Gastroesophageal sphincter (tissue), 4 donors: ENCODE results near the gene DLK2. TPM values are rescaled to one million over a fixed set of nuclear protein-coding genes. Genes with fewer than 3 reads are reported as not detected.

ENCODE experiments used
- ATAC-seq: fragments of 150-250 bp; one replicate; pipeline ENCODE4 v1.9.1; 2016; ENCODE audit warnings: mild to moderate bottlenecking, moderate library complexity
- H3K27ac ChIP-seq, 4 donors: fragments of 200-600 bp; sonication (generic) in 3 of 4; 1 replicate in 3 of 4; 2 replicates in 1 of 4; pipeline ENCODE4 v1.5.1; 2016 to 2019
- H3K27me3 ChIP-seq: fragments of 200-600 bp; sonication (generic); one replicate; pipeline ENCODE4 v1.5.1; 2019
- H3K36me3 ChIP-seq, 2 donors: fragments of 200-600 bp; sonication (generic); one replicate each; pipeline ENCODE4 v1.5.1; 2019; ENCODE audit warnings: control low read depth in 1 of 2
- H3K4me1 ChIP-seq, 3 donors: fragments of 200-600 bp; sonication (generic); 1 replicate in 2 of 3; 2 replicates in 1 of 3; pipeline ENCODE4 v1.5.1; 2016 to 2019; ENCODE audit warnings: control low read depth in 2 of 3
- H3K4me3 ChIP-seq, 2 donors: fragments of 200-600 bp; sonication (generic); one replicate each; pipeline ENCODE4 v1.5.1; 2019; ENCODE audit warnings: mild to moderate bottlenecking in 1 of 2, moderate library complexity in 1 of 2
- H3K9me3 ChIP-seq, 3 donors: fragments of 200-600 bp; sonication (generic); one replicate each; pipeline ENCODE4 v1.5.1; 2017 to 2019; ENCODE audit warnings: control low read depth in 2 of 3
- CTCF ChIP-seq, 4 experiments: fragments of 200-600 bp in 2 of 4; fragments of 450-650 bp in 2 of 4; sonication (generic) in 1 of 4; IDR thresholded peaks; one replicate each; pipeline ENCODE4 v1.5.1; 2017 to 2019; ENCODE audit warnings: antibody characterized with exemption in 4 of 4, mild to moderate bottlenecking in 2 of 4, moderate library complexity in 2 of 4
- EP300 ChIP-seq: sonication (generic); formaldehyde crosslinking; IDR thresholded peaks from one replicate; pipeline ENCODE4 v1.6.1; 2017; ENCODE audit warnings: antibody characterized with exemption, mild to moderate bottlenecking
- POLR2A ChIP-seq, 2 donors: fragments of 450-650 bp; IDR thresholded peaks; one replicate each; pipeline ENCODE4 v1.6.1; 2017; ENCODE audit warnings: antibody characterized with exemption in 2 of 2, mild to moderate bottlenecking in 2 of 2, moderate library complexity in 1 of 2
- POLR2AphosphoS5 ChIP-seq: sonication (generic); formaldehyde crosslinking; IDR thresholded peaks from one replicate; pipeline ENCODE4 v1.6.1; 2017; ENCODE audit warnings: antibody characterized with exemption
- WGBS, 2 donors: methylation state at CpG; one replicate each; pipeline ENCODE4 v1.1.5; 2018; ENCODE audit warnings: low coverage in 1 of 2; 5-methylcytosine and 5-hydroxymethylcytosine counted together
- total RNA-seq, 4 donors: library from RNA; depleted of rRNA; stranded (reverse); fragments of >200 nt; gene quantifications; one replicate each; pipeline ENCODE4 v1.1.0, GENCODE V29; 2016

Gene DLK2
- total RNA-seq, 4 donors from 2014 or later, result 0.54 TPM; not detected in 3

GRCh38 chr6:43476746-43477145, 21.4 kb upstream of the DLK2 start:
- Histone ChIP-seq H3K4me1 (peaks cover 0 to 41% (median 11%) of the 10 kb centered on the region in 3 donors), H3K9me3 (no peaks in the 10 kb centered on the region), H3K27ac (peak overlapping the region; percentile 10 to 86 (median 83)), H3K27me3 (peaks cover 4% of the 10 kb centered on the region), H3K4me3 (peak overlapping the region; percentile 77), H3K36me3 (no peaks in the 10 kb centered on the region)
- 0 to 9% methylated on average over 1 to 2 of the region's 2 CpGs for WGBS, 2 donors
- no peak for ATAC-seq
- no peak for TF ChIP-seq POLR2AphosphoS5
- no peak for TF ChIP-seq EP300
- TF ChIP-seq CTCF (IDR thresholded peaks at IDR 0.05), result no peak
- TF ChIP-seq POLR2A (IDR thresholded peaks at IDR 0.05), result no peak

- Histone ChIP-seq H3K4me3 (no peak overlapping the region), H3K4me1 (peaks cover 0 to 34% (median 11%) of the 10 kb centered on the region in 3 donors), H3K27ac (no peak overlapping the region), H3K36me3 (no peaks in the 10 kb centered on the region), H3K27me3 (peaks cover 6% of the 10 kb centered on the region), H3K9me3 (no peaks in the 10 kb centered on the region)
- ATAC-seq, result no peak
- WGBS, 2 donors, result 81 to 87% methylated on average over 2 to 3 of the region's 6 CpGs
- TF ChIP-seq CTCF (IDR thresholded peaks at IDR 0.05), result no peak
- TF ChIP-seq EP300, result no peak
- TF ChIP-seq POLR2A (IDR thresholded peaks at IDR 0.05), result no peak
- TF ChIP-seq POLR2AphosphoS5, result no peak
These were observed 20.2 kb upstream of the DLK2 start for GRCh38 chr6:43475516-43475915.

GRCh38 chr6:43472515-43472914, 17.2 kb upstream of the DLK2 start:
- TF ChIP-seq EP300 (no peak), POLR2A (IDR thresholded peaks at IDR 0.05) (no peak), POLR2AphosphoS5 (no peak), CTCF (IDR thresholded peaks at IDR 0.05) (no peak)
- H3K4me1 ChIP-seq, result peaks cover 0 to 6% (median 0%) of the 10 kb centered on the region in 3 donors

GRCh38 chr6:43471399-43471798, 16.1 kb upstream of the DLK2 start:
- Histone ChIP-seq H3K4me1 (no peaks in the 10 kb centered on the region), H3K36me3 (no peaks in the 10 kb centered on the region), H3K27ac (no peak overlapping the region), H3K27me3 (peaks cover 35% of the 10 kb centered on the region), H3K9me3 (no peaks in the 10 kb centered on the region), H3K4me3 (no peak overlapping the region)
- ATAC-seq, result no peak
- no peak for TF ChIP-seq POLR2AphosphoS5
- TF ChIP-seq POLR2A (IDR thresholded peaks at IDR 0.05), result no peak
- no peak for TF ChIP-seq CTCF (IDR thresholded peaks at IDR 0.05)
- no peak for TF ChIP-seq EP300
- 100% methylated on average over 1 of the region's 1 CpG; no CpG with 5 or more reads in 1 of the 2 donors for WGBS, 2 donors

More at GRCh38 chr6:43472515-43472914, 17.2 kb upstream of the DLK2 start:
- H3K27me3 ChIP-seq, result peaks cover 27% of the 10 kb centered on the region
- no peak overlapping the region for H3K27ac ChIP-seq
- WGBS, 2 donors, result 89% methylated on average over 3 to 4 of the region's 4 CpGs
- H3K36me3 ChIP-seq, result no peaks in the 10 kb centered on the region
- ATAC-seq, result no peak
- H3K9me3 ChIP-seq, result no peaks in the 10 kb centered on the region
- H3K4me3 ChIP-seq, result no peak overlapping the region

GRCh38 chr6:43469947-43470346, 14.6 kb upstream of the DLK2 start:
- H3K36me3 ChIP-seq, result no peaks in the 10 kb centered on the region
- no peak overlapping the region for H3K4me3 ChIP-seq
- no peak overlapping the region for H3K27ac ChIP-seq
- H3K9me3 ChIP-seq, result no peaks in the 10 kb centered on the region
- peaks cover 49% of the 10 kb centered on the region for H3K27me3 ChIP-seq
- H3K4me1 ChIP-seq, result no peaks in the 10 kb centered on the region
- ATAC-seq, result no peak
- no peak for TF ChIP-seq POLR2AphosphoS5
- no peak for TF ChIP-seq CTCF (IDR thresholded peaks at IDR 0.05)
- TF ChIP-seq EP300, result no peak
- no peak for TF ChIP-seq POLR2A (IDR thresholded peaks at IDR 0.05)
- 100% methylated on average over 2 of the region's 7 CpGs; no CpG with 5 or more reads in 1 of the 2 donors for WGBS, 2 donors
